DMS153 treated with DMSO at 0.1 percent for 48 hours (cell line): Measurements from ENCODE around the gene KIF16B.
A peak's percentile ranks its signal among the peaks of the same experiment; 100 is the strongest.
"Not testable (repeated sequence)": the region's sequence is repeated elsewhere in the genome, so short reads cannot be mapped to it uniquely, and the experiment has no call there.

Experiments
- DNase-seq: peaks from one replicate; lab custom pipeline; 2025; ENCODE audit not compliant: unreplicated experiment; lab: John Stamatoyannopoulos, UW

The KIF16B gene

GRCh38 chr20:16573001-16573965 is at the start of gene KIF16B:
KIF16B (minus strand) TSS chr20:16573448; CDS start chr20:16573275, 173 bp downstream.
- peak; percentile 92 for DNase-seq

- no peak for DNase-seq
Observed at GRCh38 chr20:16622501-16622900, 49.3 kb upstream of the KIF16B start.

- DNase-seq = no peak
Observed at GRCh38 chr20:16621435-16622141, 48.3 kb upstream of the KIF16B start.

GRCh38 chr20:16620961-16621360 is 47.7 kb upstream of the KIF16B start:
- DNase-seq = no peak

- no peak for DNase-seq
Observed at GRCh38 chr20:16619953-16620352, 46.7 kb upstream of the KIF16B start.

GRCh38 chr20:16617056-16617455 is 43.8 kb upstream of the KIF16B start:
- no peak for DNase-seq

GRCh38 chr20:16616317-16616716 is 43.1 kb upstream of the KIF16B start:
- DNase-seq = no peak

GRCh38 chr20:16615199-16615598 is 42.0 kb upstream of the KIF16B start:
- no peak for DNase-seq

GRCh38 chr20:16613954-16614353 is 40.7 kb upstream of the KIF16B start:
- no peak for DNase-seq

- DNase-seq = no peak
Observed at GRCh38 chr20:16612706-16613105, 39.5 kb upstream of the KIF16B start.

GRCh38 chr20:16611817-16612216 is 38.6 kb upstream of the KIF16B start:
- DNase-seq = no peak

GRCh38 chr20:16609066-16609465 is 35.8 kb upstream of the KIF16B start:
- DNase-seq = no peak

GRCh38 chr20:16608277-16608650 is 35.0 kb upstream of the KIF16B start:
- DNase-seq = no peak

GRCh38 chr20:16607364-16608276 is 34.4 kb upstream of the KIF16B start:
- no peak for DNase-seq

- no peak for DNase-seq
Observed at GRCh38 chr20:16606468-16607070, 33.3 kb upstream of the KIF16B start.

- no peak for DNase-seq
Observed at GRCh38 chr20:16601047-16601446, 27.8 kb upstream of the KIF16B start.

GRCh38 chr20:16599257-16599656 is 26.0 kb upstream of the KIF16B start:
- no peak for DNase-seq

- no peak for DNase-seq
Observed at GRCh38 chr20:16596991-16597390, 23.7 kb upstream of the KIF16B start.

GRCh38 chr20:16596404-16596803 is 23.2 kb upstream of the KIF16B start:
- not testable (repeated sequence) for DNase-seq

- no peak for DNase-seq
Observed at GRCh38 chr20:16595376-16595775, 22.1 kb upstream of the KIF16B start.
